ENCODE results near the gene KRTAP3-3.

The KRTAP3-3 gene

DNA sequence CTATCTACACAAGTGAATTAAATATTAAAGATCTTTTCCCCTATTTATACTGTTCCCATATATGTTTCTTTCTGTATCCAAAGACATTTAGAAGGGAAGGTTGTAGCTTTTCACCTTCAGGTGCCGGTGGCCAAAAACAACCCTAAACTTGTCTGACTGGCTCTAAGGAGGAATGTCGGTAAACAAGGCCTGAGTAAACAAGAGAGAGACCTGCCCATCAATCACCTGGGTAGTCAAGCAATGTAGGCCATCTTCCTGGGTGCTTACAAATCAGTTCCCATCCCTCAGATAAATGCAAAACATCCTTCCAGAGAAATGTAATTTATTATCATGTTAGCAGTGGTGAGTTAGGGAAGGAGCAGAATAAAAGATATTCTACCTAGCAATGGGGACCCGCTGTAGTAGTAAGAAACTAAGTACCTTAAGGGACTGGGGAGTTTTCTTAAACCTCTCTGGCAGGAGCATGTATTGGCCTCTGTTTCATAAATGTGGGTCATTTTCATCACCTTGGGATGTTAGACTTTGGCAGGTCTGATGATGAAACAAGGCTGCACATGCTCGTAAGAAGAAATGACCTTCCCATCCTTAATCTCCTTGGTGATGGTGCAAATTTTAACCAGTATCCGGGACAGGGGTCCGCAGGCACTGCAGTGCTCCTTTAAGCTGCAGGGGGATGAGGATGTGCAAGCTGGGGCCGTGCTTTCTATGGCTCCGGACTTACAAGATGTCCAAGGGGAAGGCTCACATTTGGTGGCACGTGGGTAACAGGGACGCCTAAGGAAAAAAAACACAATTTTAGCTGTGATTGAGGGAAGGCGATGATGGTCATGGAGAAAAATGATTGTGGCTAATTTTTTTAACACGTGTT, 35.6 kb downstream of the KRTAP3-3 start:
- DNase-seq (ENCODE audit: low read depth), result no peak

DNA sequence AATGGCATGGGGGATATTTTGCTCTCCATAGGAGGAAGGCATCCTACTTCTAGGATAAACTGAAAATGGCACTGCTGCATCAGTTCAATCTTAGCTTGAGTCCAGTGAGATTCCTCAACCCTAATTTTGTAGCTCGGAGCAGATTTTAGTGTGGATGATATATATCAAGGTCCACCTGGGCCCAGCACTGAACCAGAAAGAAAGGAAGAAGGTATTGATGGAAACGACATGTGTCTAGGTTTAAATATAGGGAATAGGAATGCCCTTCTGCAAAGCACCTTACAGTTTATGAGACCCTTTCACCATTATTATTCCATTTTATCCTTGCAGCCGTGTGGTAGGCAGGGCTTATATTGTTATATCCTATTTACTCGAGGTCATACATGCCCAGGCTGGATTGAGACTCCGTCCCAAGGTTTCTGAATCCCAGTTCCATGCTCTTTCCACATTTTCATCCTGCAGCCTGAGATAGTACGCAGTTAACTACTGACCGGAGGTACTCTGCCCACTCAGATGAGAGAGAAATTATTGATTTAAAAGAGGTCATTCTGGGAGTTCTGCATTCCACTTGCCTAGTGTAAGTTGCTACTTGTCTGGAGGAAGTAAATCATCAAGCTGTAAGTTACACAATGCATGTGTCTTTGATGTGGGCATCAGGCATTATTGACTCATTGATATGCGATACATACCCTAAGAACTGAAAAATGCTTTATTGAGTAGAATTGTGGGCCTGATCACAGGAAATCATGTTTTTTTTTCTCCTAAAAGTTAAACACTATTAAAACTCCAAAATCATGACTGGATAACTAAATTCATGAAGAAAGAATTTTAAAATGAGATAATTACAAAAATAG, 37.3 kb downstream of the KRTAP3-3 start:
- DNase-seq (ENCODE audit: low read depth), result peak; percentile 71

GRCh38 chr17:40953881-40954280, 40.1 kb downstream of the KRTAP3-3 start:
- peak; percentile 51 for DNase-seq (ENCODE audit: low read depth)

DNA sequence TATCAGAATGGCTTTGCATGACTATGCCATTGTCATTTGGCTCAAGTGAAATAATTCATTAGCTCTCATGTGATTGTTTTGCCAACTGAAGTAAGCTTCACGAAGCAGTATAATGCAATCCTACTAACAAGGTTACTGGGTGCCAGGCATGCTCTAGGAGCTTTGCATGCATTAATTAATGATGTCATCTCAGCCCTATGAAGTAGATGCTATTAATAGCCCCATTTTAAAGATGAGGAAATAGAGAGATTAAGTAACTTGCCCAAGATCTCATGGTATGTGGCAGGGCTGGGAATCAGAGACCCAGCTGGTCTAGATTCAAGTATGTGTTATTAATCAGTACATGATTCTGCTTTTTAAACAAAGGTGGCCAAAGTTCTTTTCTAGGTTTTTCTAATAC, 41.3 kb downstream of the KRTAP3-3 start:
- DNase-seq (ENCODE audit: low read depth), result peak; percentile 71

DNA sequence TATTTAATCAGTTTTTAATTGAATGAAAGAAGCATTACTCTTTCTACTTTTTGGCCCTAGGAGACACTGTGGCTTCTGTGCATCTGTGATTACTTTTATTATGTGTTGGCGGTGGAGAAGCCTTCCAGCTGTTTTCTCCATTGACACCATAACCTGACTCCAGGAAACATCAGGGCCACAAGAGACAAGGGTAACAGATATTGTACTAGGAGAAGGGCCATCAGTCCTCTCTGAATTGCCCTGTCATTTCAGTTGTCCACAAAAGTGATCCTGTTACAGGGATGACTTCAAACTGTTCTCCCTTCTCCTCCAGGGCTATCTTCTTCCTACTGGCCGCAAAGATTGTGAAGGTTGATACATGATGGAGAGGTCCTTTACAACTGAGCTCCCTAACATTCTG, 41.8 kb downstream of the KRTAP3-3 start:
- DNase-seq (ENCODE audit: low read depth), result no peak

DNA sequence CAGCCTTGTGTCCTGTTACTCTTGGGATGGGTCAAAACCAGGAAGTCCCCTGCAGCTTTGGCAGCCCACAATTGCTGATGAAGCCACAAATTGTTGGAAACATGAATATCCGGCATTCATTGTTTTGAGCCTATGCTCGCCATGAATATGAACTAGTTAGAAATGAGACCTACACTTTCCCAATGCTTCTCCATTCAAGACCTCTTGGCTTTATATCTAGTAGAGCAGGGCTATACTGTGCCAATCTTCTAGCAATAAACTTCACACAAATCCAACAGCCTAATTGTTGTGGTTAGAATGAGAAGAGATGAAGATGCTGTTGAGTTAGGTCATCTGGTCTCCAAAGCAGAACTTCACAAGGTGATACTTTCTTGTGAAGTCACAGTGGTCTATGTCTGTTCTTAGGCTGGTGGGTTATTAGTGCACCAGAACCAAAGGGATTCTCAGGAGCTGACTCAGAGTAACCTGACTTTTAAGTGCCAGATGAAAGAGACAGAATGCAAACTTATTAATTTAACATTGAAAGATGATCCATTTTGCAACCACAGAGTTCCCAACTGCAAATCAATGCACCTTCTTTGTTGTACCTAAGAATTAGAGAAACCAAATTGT, 42.8 kb downstream of the KRTAP3-3 start:
- no peak for DNase-seq (ENCODE audit: low read depth)

DNA sequence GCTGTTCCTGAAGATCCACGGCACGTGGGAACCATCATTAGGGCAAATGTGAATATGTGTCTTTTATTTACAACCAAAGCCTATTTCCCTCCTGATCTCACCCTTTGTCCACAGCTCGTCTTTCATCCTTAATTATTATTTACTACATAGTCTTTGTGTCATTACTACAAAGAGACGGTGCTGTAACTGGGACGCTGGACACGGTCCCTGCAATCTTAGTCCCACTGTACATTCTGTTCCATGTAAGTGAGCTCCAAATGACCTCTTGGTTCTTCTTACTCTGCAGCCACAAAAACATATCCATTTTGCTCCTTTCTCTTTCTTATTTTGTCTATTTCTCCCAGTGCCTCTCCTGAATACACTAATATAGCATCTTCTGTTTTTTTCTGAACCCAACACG, 43.8 kb downstream of the KRTAP3-3 start:
- no peak for DNase-seq (ENCODE audit: low read depth)

DNA sequence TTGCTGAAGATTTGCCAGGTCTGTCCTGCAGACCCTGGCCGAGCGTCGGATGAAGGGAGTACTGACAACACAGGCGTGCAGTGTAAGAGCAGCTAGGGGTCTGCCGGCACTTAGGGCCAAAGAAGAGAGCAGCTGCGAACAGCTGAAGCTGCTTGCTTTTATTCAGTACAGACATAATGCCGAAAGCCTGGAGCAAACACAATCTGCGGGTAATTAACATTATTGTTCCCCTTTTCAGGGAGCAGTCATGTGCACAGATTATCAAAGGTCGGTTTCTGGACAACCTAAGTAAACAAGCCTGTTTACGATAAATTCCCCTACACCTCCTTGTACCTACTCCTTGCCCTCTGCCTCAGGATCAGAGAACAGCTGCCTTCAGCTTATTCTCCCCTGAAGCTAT, 44.5 kb downstream of the KRTAP3-3 start:
- DNase-seq (ENCODE audit: low read depth), result no peak

DNA sequence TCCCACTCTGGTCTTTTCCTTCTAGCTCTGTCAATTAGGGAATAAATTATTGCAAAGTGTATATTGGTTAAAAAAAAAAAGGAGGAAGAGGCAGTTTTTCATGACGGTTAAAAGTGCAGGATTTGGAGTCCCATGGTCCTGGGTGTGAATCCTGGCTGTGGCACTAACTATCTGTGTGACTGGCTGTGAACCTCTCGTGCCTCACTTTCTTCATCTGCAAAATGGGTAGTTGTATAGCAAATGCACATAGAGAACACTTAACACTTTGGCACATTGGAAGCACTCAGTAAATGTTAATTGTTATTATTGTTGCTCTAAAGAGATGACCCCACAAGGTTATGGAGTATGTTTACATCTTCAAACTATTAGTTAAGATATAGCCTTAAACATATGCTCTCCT, 46.0 kb downstream of the KRTAP3-3 start:
- DNase-seq (ENCODE audit: low read depth), result no peak

- DNase-seq (ENCODE audit: low read depth), result no peak
Observed at GRCh38 chr17:40945414-40945813, 48.5 kb downstream of the KRTAP3-3 start.

- DNase-seq (ENCODE audit: low read depth), result no peak
Observed at GRCh38 chr17:40944531-40944930, 49.4 kb downstream of the KRTAP3-3 start.
